H4 (cell line): ENCODE data around the gene CCNB3. TPM values are rescaled to one million over a fixed set of nuclear protein-coding genes. Genes with fewer than 3 reads are reported as not detected.
"Not testable (repeated sequence)": the region's sequence is repeated elsewhere in the genome, so short reads cannot be mapped to it uniquely, and the experiment has no call there.

Source experiments
- DNase-seq: peaks from one replicate; pipeline ENCODE4 v3.0.0-alpha.2; 2015; ENCODE audit warnings: low spot score
- total RNA-seq: library from RNA; depleted of rRNA; stranded (reverse); fragments of >200 nt; shearing (Covaris generic); gene quantifications from 2 replicates; pipeline ENCODE4 v1.2.3, GENCODE V29; 2014; rRNA removed

CCNB3 gene, protein sequence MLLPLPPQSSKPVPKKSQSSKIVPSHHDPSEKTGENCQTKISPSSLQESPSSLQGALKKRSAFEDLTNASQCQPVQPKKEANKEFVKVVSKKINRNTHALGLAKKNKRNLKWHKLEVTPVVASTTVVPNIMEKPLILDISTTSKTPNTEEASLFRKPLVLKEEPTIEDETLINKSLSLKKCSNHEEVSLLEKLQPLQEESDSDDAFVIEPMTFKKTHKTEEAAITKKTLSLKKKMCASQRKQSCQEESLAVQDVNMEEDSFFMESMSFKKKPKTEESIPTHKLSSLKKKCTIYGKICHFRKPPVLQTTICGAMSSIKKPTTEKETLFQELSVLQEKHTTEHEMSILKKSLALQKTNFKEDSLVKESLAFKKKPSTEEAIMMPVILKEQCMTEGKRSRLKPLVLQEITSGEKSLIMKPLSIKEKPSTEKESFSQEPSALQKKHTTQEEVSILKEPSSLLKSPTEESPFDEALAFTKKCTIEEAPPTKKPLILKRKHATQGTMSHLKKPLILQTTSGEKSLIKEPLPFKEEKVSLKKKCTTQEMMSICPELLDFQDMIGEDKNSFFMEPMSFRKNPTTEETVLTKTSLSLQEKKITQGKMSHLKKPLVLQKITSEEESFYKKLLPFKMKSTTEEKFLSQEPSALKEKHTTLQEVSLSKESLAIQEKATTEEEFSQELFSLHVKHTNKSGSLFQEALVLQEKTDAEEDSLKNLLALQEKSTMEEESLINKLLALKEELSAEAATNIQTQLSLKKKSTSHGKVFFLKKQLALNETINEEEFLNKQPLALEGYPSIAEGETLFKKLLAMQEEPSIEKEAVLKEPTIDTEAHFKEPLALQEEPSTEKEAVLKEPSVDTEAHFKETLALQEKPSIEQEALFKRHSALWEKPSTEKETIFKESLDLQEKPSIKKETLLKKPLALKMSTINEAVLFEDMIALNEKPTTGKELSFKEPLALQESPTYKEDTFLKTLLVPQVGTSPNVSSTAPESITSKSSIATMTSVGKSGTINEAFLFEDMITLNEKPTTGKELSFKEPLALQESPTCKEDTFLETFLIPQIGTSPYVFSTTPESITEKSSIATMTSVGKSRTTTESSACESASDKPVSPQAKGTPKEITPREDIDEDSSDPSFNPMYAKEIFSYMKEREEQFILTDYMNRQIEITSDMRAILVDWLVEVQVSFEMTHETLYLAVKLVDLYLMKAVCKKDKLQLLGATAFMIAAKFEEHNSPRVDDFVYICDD (N-terminal part only)
- total RNA-seq, result 0.66 and 17.5 TPM in 2 replicates

DNA sequence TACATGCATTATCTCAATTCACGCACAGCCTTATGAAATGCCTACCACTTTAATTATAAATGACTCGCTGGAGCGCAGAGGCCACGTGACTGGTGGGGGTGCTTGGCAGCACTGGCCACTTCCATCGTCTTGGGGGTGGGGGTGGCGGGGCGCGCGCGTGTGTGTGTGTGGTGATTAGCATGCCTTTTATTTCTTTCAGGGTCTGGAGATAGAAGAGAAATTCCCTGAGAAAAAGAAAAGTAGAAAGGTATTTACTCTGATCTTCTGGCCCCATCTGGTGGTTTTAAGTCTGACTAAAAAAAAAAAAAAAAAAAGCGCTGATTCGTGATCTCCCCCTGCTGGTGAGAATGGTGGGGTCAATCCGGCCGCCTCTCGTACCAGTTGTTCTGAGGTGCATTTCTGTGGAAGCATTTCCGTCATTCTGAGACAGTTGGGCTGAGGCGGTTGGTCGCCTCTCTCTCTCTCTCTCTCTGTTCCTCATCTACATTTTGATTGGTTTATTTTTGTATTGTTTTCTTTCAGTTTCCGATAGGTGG, at the start of gene CCNB3:
CCNB3 (plus strand) TSS at position 402 of the 536 bp plus-strand sequence. CDS start 80,399 bp downstream, outside the sequence.
- peak; percentile 82 for DNase-seq

DNA sequence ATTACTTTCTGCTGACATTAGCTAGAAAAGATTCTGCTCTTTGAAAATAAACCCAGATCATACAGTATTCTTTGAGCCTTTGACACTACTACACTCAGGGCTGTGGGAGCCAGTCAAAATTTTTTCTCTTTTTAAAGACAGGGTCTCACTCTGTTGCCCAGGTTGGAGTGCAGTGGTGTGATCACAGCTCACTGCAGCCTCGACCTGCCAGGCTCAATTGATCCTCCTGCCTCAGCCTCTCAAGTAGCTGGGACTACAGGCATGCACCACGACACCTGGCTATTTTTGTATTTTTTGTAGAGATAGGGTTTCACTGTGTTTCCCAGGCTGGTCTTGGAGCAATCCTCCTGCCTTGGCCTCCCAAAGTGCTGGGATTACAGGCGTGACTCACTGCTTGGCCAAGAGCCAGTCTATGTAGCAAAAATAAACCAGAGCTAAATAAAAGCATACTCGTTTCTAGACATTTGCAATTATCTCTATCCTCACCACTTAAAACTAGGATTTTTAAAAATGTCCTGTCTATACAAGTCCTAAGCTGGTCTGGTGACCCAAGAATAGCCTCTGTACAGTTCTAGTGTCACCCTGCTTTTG, 46.9 kb upstream of the CCNB3 start:
- peak; percentile 25 for DNase-seq

DNA sequence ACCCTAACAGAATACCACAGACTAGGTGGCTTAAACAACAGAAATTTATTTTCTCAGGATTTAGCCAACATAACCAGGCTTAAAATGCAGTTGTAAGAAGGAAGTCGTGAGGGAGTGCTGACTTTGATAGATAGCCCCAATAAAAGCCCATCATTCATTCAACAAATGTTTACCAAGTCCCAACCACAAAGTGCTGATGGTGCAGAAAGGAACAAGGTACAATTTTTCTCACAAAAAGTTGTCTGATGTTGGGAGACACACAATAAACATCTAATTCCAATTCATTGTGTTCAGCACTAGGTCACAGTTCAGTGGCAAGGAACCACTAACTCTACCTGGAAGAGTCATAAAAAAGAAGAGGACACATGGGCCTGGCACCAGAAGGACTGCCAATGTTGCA, 46.0 kb upstream of the CCNB3 start:
- no peak for DNase-seq

GRCh38 chrX:50161127-50161526, 43.4 kb upstream of the CCNB3 start:
- peak; percentile 27 for DNase-seq

DNA sequence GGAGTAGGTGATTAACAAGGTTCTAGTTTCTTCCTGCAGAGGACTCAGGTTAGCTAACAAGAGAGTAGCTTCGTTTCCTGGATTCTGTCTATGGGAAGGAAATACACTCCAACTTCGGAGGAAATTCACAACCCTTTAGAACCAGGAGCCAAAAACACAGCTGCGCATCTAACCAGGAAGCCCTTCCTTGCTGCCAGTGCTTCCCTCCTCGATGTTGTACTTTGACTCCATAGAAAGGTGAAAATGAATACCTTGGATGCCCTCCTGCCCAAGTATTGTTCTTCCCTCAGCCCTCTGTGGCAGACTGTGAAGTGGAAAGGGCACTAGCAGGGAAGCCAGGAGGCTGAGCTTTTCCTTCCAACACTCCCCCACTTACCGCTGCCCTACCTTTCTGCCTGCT, 38.8 kb upstream of the CCNB3 start:
- no peak for DNase-seq

DNA sequence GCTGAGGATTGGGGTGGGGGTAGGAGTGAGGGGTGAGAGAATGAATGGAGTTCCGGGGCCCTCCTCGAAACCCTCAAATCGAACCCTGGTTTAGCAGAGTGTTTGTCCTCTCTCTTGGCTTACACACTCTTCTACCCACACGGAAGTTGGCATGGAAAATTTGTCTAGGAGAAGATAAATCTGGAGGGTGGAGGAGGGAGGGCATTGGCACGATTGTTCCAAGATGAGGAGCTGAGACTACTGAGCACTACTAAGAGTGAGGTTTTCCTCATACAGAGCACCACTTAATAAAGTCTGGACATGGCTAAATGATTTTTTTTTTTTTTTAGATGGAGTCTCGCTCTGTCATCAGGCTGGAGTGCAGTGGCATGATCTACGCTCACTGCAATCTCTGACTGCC, 37.2 kb upstream of the CCNB3 start:
- DNase-seq, result no peak

DNA sequence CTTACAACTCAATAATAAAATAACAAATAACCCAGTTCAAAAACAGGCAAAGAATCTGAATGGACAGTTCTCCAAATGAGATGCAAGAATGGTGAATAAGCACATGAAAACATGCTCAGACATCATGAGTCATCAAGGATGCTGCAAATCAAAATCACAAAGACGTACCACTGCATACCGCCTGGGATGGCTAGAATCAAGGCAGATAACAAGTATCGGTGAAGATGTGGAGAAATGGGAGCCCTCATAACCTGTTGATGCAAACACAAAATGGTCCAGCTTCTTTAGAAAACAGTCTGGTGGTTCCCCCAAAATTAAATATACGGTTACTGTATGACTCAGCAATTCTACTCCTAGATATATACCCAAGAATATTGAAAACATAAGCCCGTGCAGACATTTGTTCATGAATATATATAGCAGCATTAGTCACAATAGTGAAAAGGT, 36.3 kb upstream of the CCNB3 start:
- DNase-seq, result no peak

- DNase-seq, result no peak
These were observed 34.8 kb upstream of the CCNB3 start for GRCh38 chrX:50169717-50170116.

DNA sequence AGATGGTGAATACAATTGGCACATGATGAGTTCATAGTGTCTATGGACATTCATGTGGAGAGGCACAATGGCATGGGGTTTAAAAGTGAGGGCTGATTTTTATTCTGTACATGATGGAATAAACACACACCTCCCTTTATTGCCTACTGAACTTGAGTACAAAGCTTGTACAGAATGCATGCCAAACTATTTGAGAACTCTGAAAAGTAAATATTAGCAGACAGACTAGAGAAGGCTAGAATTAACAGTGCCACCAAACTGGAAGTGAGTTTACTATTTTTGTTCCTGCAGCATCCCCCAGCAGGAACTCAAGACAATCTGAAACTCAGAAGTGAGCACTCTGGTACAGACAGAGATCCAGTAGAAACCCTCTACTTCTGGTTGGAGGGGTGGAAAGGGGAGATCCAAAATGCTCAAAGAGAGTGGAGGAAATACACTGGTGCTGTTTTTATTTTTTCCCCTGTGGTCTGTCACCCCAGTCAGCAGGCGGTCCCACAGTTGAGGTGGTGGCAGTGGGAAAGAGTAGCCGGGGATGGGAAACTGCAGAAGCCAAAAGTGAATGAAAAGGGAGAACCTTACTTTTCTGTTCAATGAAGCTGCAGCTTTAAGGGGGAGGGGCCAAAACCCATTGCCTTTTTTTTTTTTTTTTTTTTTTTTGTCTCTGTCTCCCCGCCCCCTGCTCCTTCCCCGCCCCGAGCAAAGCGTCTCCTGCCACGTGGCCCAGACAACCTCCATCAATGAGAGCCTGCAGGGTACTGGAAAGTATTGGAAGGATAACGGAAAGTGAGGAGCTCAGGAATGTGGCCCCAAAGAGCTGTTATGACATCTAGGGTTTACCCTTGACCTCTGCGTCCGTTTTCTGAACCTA, 24.3 kb upstream of the CCNB3 start:
- no peak for DNase-seq

DNA sequence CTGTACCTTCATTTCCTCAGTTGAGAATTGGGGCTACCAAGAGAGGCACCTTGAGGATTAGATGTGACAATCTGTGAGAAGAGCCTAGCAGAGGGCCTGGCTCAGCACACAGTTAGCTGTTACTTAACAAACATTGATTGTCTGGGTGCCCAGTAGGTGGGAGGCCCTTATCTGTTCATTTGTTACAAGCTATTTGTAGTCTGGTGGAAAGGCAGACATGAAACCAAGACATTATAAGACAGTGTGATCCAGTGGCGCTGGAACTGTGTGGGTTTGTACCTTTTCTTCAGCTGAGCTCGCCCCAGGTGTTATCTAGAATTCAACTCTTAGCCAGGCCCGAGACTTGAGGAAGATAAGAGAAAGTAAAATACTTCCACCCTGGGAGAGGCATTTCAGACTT, 20.7 kb upstream of the CCNB3 start:
- no peak for DNase-seq

DNA sequence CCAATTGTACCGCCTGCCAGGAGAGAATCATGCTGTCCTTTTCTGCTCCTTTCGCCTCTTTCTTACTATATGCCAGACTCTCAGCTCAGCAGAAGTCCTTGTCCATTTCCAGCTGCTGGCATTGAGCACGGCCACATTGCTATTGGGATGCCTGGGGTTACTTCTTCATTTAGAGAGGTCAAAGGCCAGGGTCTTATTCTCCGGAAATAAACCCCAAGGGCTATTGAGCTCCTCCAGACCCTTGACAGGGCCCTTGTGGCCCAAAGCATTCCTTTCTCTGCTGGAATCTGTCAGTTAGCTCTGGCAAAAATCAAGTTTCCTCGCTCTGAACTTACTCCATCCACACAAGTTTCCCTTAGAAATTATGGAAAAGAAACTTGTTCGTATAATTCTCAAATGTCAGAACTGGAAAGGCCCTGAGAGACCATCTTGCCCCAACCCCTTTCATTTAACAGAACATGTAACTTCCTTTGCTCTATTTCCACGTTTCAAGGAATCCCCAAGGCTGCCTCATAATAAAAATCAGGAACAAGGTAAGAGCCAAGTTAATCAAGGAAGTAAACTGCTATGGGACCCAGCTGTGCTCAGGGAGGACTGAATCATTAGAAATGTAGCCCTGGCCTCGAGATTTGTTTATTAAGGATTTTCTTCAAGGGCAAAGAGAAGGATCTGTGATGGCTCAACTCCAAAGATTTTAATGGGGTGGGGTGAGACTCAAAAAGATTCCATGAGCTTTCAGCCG, 15.5 kb upstream of the CCNB3 start:
- DNase-seq, result no peak

GRCh38 chrX:50198348-50198747, 6.2 kb upstream of the CCNB3 start:
- DNase-seq, result no peak

- DNase-seq, result no peak
These were observed 3.7 kb upstream of the CCNB3 start, which contains the start of gene AKAP4 for GRCh38 chrX:50200907-50201306. TSS of gene AKAP4 (minus strand) at chrX:50201007. CDS start at chrX:50200889, 118 bp downstream.

DNA sequence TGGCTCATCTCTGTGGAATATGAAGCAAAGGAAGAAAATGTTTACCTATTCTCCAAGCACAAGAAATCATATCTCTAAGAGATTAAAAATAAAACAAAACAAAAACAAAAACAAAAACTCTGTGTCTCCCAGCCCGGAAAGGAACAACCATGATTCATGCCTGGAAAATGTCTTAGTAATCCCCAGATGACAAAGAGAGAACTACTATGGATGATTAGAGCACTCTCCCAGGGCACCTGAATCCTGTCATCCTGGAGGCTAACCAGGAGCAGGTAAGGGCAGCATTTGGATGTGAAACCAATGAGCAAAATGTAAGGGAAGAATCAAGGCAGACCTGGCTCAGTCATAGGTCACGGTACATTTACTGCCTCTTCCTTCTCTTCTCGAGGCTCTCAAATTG, 2.0 kb upstream of the CCNB3 start:
- no peak for DNase-seq

GRCh38 chrX:50206753-50207152, 2.2 kb downstream of the CCNB3 start:
- DNase-seq, result no peak

DNA sequence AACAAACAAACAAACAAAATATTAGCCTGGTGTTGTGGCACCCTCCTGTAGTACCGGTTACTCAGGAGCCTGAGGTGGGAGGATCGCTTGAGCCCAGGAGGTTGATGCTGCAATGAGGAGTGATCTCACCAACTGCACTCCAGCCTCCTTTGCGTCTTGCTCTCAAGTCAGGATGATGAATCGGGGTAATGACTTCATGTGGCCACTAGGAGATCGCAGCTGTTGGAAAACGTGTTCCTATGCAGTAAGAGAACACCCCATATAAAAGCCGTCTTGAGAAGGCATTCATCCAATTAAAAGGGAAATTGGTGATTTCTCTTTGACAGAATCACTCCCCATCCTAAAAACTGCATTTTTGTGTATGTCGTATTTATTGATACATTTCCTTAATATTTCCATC, 6.9 kb downstream of the CCNB3 start:
- DNase-seq, result peak; percentile 33

DNA sequence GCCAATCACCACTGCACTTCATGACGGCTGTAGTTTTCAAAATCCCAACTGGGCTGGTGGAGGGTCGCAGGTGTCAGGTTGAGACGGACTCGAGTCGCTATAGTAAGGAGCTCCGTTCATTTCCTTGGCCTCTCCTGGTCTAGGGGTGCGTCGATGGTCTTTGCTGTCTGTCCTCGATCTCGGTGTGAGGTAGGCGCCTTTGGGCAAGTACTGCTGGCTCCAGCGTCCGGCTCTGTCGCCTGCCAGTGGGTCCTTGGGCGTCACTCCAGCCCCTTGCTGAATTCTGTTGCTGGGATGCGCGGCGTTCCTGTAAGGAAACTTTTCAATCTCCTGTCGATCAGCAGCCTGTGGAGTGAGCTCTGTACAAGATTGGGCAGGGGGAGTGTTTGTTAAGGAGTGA, 76.7 kb downstream of the CCNB3 start:
- DNase-seq, result no peak

DNA sequence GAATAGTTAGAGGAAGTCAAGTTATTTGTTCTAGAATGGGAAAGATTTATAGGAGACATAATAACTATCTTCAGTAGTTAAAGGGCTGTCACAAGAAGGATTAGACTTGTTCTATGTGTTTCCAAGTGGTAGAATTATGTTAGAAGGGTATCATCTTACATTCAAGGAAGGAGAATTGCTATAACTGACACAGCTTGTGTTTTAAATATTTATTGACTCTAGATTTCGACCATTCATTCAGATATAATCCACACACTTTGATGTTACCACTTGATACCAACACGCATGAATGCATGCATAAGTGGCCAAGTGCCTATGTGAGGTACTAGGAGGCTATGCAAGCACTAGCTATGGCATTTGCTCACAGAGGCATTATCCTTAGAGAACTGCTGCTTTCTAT, 122.7 kb downstream of the CCNB3 start:
- DNase-seq, result no peak

- DNase-seq, result not testable (repeated sequence)
These were observed 128.1 kb downstream of the CCNB3 start for GRCh38 chrX:50332668-50333067.
